GM18517 (cell line): Measurements from ENCODE around the gene LARP1.
"Not testable (repeated sequence)": the region's sequence is repeated elsewhere in the genome, so short reads cannot be mapped to it uniquely, and the experiment has no call there.

Experiments
- ATAC-seq: cut with Tn5 transposase; IDR thresholded peaks from one replicate; pipeline ENCODE4 v1.9.1; 2021; ENCODE audit warnings: mild to moderate bottlenecking, moderate library complexity; ENCODE audit not compliant: unreplicated experiment

LARP1 gene

DNA sequence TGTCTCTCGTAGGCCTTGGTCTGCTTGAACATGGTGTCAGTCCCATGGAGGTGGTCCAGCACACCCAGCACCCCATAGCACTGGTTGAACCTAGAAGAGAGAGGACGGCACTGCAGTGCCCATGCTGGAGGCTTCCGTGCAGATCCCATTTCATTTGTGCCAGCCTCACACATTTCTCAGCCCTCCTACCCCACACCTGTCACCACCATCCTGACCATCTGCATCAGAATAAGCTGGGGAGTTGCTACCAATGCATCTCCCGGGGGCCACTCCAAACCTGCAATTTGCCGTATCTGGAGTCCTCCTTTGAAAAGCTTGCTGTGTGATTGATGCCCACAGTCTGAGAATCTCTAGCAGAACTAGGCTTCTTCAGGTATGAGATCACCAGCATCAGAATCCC, 65.2 kb downstream of the LARP1 start:
- no peak for ATAC-seq

- not testable (repeated sequence) for ATAC-seq
These were observed 67.7 kb downstream of the LARP1 start for GRCh38 chr5:154822896-154823295.

GRCh38 chr5:154823605-154824004, 68.4 kb downstream of the LARP1 start:
- ATAC-seq, result no peak

- ATAC-seq, result no peak
These were observed 68.9 kb downstream of the LARP1 start for GRCh38 chr5:154824070-154824469.

- ATAC-seq, result no peak
These were observed 74.0 kb downstream of the LARP1 start for GRCh38 chr5:154829181-154829588.

GRCh38 chr5:154829589-154830218, 74.5 kb downstream of the LARP1 start:
- no peak for ATAC-seq

DNA sequence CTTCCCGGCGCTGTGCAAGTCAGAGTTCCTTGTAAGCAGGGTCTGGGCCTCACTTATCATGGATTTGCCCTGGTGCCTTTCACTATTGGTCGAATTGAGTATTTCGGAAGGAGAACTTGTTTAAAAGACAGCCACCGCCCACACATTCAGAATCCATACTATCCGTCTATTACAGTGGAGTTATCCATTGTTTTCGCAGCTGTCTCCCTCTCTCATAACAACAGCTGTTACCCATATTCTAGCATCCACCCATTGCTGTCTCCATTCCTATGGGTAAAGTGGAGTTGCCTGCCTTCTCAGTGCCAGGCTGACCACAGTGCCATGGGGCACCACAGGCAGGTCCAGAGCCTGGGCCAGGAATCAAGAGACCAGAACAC, 75.0 kb downstream of the LARP1 start:
- ATAC-seq, result no peak

DNA sequence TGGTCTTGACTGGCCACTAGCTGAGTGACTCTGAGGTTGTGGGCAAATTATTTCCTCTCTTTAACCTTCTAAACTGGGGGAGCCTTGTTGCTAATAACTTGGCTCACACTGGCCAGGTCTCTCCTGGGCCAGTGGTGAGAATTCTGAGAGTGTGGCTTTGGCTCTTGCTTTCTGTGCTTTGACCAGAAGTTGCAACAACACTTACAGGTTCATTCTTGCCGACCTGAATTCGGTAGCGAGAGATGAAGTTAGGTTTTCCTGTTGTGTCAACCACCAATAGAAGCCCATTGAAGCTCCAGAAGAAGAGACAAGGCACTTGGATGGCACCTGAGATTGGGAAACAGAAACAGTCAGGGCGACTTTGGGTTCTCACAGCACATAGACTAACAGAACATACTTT, 75.4 kb downstream of the LARP1 start:
- no peak for ATAC-seq

DNA sequence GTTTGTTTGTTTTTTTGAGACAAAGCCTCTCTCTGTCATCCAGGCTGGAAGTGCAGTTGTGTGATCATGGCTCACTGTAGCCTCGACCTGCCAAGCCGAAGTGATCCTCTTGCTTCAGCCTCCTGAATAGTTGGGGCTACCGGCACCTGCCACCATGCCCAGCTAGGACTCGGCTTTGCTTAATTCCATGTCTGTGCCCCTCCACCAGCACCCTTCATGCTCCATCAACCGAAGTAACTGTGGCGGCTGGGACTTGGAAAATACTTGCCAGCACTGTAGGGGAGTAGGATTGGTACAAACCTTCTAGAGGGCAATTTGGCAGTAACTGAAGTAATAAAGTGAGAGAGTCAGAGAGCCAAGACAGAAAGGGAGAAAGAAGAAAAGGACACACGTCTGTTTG, 76.3 kb downstream of the LARP1 start:
- ATAC-seq, result no peak

DNA sequence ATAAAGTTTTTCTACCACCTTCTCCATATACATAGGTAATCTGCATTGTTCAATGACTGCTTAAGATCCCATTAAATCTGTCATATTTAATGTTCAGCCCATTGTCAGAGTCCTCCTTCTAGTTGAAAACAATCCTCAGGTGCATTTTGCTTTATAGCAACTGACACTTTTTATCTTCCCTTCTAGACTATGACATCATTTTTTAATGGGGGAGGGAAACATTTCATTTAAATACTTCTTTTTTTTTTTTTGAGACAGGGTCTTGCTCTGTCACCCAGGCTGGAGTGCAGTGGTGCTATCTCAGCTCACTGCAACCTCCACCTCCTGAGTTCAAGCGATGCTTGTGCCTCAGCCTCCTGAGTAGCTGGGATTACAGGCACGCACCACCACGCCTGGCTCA, 77.6 kb downstream of the LARP1 start:
- not testable (repeated sequence) for ATAC-seq

GRCh38 chr5:154834053-154834452, 78.9 kb downstream of the LARP1 start:
- no peak for ATAC-seq

- ATAC-seq, result not testable (repeated sequence)
These were observed 80.5 kb downstream of the LARP1 start for GRCh38 chr5:154835701-154836052.

DNA sequence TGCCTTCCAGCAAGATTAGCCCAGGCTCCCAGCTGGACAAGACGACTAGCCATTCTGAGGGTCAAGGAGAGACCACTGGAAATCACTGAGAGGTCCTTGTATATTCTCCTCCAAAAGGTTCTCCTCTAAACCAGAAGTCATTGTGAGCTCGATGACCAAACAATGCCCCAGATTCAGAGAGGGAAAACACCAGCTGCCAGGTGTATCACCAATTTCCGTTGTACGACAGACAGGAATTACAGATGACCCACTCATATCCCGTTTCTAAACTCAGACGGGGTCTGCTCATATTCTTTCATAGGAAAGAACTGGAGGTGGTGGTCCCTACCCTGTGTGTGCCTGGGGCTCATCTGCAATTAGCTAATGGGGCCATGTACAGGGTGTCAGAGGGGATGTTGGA, 81.0 kb downstream of the LARP1 start:
- ATAC-seq, result no peak

- no peak for ATAC-seq
These were observed 82.1 kb downstream of the LARP1 start for GRCh38 chr5:154837009-154837901.

DNA sequence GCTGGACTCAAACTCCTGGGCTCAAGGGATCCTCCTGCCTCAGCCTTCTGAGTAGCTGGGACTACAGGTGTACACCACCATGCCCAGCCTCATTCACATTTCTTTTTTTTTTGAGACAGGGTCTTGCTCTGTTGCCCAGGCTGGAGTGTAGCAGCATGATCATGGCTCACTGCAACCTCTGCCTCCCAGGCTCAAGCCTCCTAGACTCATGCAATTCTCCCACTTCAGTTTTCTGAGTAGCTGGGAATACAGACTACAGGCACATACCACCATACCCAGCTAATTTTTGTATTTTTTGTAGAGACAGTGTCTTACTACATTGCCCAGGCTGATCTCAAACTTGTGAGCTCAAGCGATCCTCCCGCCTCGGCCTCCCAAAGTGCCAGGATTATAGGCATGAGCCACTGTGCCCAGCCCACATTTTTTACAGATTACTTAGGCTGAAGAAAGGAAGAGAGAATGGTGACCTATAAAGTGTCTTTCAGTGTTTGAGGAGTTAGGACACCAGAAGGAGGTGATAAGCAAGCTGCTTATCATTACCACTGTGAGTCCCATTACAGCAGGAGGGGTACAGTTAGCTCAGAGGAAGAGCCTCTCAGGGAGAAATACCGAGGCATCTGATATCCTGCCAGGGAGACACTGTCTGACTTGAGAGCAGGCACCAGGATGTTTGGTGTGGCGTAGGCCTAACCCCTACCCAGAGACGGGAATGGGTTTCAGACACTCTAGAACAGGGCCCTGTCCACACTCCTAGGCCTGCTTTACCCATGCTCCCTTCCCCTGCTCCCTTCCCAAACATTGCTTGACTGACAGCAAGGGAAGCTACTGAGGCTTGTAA, 85.5 kb downstream of the LARP1 start:
- ATAC-seq, result no peak

GRCh38 chr5:154841273-154841661, 86.1 kb downstream of the LARP1 start:
- no peak for ATAC-seq

DNA sequence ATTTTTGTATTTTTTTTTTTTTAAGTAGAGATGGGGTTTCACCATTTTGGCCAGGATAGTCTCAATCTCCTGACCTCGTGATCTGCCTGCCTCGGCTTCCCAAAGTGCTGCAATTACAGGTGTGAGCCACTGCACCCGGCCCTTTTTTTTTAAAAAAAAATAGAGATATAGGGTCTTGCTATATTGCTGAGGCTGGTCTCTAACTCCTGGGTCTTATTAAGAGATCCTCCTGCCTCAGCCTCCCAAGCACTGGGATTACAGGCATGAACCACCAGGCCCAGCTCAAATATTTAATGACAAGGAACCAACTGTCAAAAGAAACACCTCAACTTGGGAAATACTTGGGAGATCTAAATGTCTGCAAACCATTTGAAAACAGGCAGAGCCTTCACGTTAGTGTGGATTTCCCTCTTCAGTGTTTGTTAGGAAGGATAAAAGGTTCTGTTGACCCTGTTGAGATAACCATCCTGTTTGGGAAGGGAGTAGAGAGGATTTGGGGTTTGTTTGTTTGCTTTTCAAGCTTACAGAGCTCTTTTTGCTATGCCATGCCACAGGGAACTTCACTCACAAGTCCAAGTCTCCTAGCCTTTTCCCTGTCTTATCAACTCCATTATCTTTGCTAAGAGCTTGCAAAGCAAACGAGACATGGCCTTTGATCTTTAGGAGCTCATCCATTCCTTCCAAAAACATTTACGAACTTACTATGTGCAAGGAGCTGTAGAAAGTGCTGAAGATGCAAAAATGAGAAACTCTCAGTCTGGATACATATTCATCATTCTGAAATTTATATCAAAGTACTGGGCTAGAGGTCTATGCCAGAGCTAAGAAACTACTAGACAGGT, 87.7 kb downstream of the LARP1 start:
- ATAC-seq, result no peak

- no peak for ATAC-seq
These were observed 89.6 kb downstream of the LARP1 start for GRCh38 chr5:154844809-154845208.

DNA sequence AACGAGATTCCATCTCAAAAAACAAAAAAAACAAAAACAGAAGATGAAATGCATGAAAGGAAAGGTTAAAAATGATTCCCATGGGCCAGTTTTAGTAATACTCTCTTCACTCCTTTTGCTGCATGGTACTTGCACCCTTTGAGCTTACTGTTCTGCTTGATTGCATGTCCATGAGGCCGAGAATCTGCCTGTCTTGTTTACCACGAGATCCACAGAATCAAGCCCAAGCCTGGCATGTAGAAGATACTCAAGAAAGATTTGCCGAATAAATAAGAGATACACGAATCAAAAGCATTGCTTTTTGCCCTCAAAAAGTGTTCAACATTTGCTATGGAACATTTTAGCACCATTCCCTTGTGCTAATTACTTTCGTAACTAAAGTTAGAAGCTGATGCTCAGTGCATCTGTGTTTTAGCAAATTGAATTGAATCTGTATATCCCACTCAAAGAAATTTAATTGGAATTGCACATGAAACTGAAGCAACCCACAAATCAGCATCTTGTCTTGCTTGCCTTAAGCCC, 94.1 kb downstream of the LARP1 start:
- no peak for ATAC-seq

- no peak for ATAC-seq
These were observed 94.6 kb downstream of the LARP1 start for GRCh38 chr5:154849791-154850201.
